Hematopoietic multipotent progenitor cell treated with erythropoietin and hydrocortisone succinate and interleukin-3 and kit ligand, for 6 days (in vitro differentiated cells): Measurements from ENCODE around the gene COL9A2.

Experiments used
- DNase-seq: peaks from one replicate; pipeline ENCODE4 v3.0.0-alpha.2; 2015

COL9A2 gene

GRCh38 chr1:40301541-40302299 is 15.4 kb downstream of the COL9A2 start:
- no peak for DNase-seq

- no peak for DNase-seq
Observed at GRCh38 chr1:40301066-40301465, 16.0 kb downstream of the COL9A2 start.

DNA sequence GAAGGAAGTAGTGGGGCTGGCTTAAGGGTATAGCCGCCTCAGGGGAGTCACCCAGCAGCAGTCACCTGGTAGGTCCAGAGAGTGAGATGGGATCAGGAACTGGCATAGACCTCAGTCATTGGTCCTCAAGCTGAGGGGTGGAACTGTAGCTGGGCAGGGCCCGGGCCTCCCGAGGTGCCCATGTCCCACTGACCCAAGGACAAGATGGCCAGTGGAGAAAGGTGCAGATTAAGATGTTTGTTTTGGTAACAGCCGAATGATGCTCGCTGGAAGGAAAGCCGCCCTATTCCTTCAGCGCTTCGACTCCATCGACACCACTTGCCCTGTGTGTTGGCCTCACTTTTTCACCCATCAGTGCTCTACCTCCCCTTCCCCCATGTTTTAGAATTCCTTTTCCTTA is 16.4 kb downstream of the COL9A2 start:
- DNase-seq, result no peak

DNA sequence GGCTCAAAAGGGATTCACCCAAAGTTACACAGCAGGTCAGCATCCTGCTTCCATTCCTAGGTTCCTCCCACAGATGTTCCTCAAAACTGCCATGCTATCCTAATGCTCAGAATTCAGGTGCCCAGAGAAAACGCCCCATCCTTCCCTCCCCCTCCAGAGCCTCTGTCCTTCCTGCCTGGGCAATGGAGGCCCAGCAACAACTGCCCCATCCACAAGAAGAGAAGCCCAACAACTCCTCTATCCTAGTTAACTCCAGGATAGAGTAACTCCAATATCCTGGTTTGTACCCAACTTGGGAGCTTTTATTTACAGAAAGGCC is 16.9 kb downstream of the COL9A2 start:
- no peak for DNase-seq

GRCh38 chr1:40299366-40300248 is 17.5 kb downstream of the COL9A2 start:
- no peak for DNase-seq

DNA sequence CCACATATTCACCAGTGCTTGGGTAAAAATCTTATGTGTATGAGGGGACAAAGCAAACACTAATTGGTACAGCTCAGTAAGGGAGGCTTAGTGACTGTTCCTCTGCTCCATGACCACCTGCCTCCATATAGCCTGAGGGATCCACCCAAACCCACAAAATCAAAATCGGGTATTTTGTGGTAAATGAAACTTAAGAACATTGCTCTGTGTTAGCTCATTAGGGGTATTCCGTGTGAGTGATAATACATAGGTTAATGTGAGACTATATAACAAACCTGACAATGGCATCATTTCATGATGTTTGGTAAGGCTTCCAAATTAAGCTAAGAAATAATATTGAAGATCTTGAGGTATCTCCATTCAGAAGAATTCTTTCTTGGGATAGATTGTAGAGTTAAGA is 25.8 kb downstream of the COL9A2 start:
- no peak for DNase-seq

- no peak for DNase-seq
Observed at GRCh38 chr1:40281853-40282252, 35.2 kb downstream of the COL9A2 start.

DNA sequence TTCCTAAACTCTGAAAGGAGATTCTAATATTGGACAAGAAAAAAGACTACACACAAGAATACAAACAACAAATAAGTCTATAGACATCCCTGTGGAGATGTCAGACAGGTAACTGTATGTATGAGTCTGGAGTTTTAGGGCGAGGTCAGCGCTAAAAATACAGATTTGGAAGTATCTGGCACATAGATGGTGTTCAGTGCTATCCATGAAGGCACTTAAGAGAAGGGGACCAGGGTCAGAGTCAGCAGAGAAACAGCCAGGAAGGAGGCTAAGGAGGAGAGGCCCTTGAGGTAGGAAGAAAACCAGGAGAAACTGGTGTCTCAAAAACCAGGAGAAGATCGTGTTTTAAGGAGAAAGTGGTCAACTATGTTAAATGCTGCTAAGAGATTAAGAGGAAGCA is 41.0 kb downstream of the COL9A2 start:
- no peak for DNase-seq

DNA sequence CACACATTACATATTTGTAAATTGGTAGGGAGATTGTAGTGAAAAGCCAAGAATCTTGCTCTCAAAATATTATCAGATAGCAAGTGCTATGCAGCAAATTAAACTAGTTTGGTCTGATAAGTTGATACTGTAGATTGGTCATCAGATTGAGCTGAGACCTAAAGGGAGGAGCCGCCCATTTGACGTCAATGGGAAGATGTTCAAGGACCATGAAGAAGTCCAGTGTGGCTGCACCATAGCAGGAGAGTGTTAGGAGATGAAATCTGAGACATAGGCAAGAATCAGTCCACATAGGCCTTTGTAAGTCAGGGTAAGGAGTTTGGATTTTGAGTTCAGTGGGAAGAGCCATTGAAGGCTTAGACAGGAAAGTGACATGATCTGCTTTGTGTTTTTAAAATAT is 42.8 kb downstream of the COL9A2 start:
- no peak for DNase-seq

DNA sequence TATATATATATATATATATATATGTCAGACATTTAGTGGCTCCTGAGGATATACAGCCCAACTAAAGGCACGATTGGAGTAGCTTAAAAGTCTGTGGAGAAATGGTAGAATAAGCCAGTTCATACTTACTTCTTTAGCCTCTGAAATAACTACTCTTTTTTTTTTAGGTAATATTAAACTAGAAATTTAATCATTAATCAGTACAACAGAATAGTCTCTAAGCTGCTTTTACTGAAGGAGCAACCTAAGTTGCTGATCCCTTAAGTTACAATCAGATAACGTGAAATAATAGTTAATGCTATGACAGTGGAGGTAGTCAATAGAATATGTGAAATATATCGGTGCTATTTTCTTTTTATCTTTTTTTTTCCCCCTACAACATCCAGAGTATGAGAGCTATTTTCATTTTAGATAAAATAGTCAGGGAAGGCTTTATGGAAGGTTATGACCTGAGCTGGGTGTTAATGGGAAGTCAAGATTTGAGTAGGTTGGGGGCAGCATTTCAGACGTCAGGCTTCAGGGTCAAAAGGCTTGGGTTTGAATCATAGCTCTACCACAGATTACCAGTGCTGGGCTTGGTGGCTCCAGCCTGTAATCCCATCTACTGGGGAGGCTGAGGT is 43.4 kb downstream of the COL9A2 start:
- DNase-seq, result no peak

DNA sequence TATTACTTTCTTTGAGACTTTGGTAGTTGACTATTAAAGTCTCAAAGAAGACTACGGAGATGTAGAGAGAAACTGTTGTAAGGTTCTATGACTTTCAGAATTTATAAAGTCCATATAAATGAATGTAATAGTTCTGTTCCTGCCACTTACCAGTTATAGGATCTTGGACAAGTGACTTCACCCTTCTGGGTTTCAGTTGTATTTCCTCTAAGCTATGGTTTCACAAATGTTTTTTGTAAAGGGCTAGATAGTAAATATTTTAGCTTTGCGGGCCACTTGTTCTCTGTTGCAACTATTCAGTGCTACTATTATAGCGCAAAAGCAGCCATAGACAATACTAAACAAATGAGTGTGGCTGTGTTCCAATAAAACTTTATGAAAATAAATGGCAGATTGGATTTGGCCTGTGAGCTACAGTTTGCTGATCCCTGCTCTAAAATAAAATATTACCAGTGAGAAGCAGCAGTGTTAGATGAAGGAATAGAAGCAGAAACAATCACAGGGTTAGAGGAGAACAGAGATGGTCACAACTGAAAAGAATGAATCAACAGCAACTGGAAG is 44.4 kb downstream of the COL9A2 start:
- DNase-seq, result no peak

DNA sequence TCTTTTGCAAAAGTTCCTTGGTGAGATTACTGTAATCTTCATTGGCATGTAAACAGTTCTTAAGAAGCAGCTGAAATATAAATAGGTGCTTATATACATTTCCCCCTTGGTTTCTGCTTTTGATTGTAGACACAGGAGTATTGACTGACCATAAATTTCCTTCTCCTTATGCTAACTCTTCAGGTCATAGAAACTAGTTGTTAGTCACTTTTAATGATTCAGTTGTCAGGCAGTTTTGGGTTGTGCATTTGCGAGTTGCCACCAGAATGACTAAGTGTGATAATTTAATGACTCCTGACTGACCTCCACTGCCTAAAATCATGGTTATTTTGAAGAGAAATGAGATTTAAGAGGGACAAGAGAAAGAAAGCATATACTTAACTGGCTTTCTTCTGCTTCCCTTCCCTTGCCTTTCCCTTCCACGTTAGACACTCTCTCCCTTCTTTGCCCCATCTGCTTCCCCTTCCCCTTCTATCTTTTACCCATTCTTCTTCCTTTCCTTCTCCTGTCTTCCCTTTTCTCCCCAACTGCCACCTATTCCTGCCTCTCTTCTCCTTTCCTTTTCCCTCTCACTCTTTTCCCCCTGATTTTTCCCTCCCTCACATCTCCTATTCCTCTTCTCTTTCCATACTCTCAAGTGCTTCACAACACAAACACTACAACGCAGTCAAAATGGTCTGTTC is 46.8 kb downstream of the COL9A2 start:
- no peak for DNase-seq

DNA sequence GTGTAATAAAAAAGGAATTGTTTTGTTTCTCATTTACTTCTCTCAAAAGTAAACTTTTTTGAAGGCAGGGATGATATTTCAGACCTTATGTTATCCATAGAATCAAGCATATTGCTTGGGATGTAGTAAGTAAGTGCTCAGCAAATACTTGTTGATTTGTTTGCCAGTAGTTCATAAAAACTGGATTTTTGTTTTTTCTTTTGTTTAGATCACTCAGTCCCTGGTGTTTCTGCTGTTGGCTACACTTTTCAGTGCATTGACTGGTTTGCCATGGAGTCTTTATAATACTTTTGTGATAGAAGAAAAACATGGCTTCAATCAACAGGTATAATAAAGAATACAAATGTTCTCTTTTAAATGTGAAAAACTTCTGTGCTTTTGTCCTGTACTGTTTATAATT is 48.9 kb downstream of the COL9A2 start:
- DNase-seq, result no peak

DNA sequence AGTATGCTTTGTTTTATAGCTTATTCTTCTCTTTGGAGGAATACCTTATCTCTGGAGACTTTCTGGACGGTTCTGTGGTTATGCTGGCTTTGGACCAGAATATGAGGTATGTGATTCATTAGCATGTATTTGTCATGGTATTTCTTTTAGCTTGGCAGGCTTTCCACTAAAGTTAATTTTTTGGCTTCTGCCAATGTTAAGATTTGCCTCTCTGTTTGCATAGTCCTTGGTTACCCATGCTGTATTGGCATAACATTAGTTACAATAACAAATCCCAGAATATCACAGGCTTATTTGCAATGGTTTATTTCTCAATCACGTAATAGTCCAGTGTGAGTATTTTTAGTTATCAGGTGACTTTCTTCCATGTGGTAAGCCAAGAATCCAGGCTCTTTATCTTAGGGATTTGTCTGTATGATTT is 49.3 kb downstream of the COL9A2 start:
- DNase-seq, result peak; percentile 63

GRCh38 chr1:40266786-40267535 is 50.1 kb downstream of the COL9A2 start:
- no peak for DNase-seq

DNA sequence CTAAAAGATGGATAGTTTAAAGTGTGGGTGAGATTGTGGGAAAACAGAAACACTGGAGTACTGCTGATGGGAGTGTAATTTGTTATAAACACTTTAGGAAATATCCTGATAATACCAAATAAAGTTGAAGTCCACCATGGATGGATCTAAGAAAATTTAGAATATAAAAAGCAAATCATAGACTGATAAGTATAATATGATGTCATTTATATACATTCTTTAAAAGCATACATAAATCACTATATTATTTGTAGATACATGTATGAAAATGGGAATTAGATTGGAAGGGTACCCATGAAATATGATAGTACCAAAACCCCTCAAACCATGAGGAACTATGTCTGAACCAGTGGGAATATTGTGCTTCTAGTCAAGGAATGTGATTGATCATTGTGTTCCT is 51.2 kb downstream of the COL9A2 start:
- DNase-seq, result no peak

DNA sequence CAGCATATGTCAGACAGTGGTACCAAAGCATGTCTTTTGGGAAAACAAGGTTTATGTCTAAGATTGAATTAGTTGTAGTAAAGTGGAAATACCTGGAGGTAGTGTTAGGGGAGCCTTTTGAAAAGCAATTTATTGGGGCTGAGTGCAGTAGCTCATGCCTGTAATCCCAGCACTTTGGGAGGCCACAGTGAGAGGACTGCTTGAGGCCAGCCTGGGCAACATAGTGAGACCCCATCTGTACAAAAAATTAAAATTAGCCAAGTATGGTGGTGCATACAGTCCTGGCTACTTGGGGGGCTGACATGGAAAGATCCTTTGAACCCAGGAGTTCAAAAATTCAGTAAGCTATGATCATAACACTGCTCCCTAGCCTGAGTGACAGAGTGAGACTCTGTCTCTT is 51.8 kb downstream of the COL9A2 start:
- DNase-seq, result no peak

- no peak for DNase-seq
Observed at GRCh38 chr1:40264354-40264781, 52.7 kb downstream of the COL9A2 start.

DNA sequence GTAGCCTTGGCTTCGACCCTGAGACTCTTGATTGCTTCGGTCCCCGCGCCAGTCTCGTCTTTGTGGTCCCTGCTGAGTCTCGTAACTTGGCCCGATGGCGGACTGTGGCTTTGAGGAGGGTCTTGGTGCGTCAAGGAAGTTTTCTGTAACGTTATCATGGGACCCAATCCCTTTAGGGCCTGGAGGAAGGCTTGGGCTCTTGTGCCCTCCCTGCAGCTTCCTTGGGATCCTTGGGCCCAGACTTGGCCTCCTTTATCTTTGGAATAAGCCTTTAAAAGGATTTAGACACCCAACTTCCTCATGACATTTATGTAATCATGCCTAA is 58.7 kb downstream of the COL9A2 start:
- DNase-seq, result peak; percentile 38

DNA sequence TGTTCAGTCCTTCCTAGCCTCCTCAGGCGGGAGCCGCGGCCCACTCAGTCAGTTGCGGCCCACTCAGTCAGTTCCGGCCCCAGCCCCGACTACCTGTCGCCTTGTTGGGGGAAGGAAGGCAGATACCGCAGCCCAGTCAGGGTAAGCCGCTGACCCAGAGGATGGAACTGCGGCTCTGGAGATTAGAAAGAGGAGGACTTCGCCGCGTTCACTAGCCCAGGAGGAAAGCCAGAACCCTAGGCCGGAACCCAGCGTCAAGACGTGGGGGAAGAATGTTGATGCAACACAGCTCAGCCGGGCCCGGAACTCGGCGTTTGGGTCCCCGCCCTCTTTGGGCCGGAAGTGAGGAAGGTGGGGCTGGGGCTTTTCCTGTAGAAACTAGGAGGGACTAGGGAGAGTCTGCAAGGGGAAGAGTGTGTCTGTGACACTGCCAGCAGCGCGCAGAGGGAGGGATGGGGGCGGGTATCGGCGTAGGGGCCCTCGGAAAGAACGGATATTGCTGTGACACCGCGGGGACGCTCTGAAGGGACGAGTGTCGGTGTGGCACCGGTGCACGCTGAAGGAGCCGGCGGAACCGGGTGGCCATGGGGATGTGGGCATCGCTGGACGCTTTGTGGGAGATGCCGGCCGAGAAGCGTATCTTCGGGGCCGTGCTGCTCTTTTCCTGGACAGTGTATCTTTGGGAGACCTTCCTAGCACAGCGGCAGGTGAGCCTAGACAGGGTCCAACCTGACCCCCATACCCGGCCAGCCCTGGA is 59.2 kb downstream of the COL9A2 start, which contains the start of gene ZMPSTE24:
Gene ZMPSTE24 (plus strand): TSS at position 549 of the 757 bp plus-strand sequence. CDS start 36 bp downstream, at position 585.
- peak; percentile 98 for DNase-seq

DNA sequence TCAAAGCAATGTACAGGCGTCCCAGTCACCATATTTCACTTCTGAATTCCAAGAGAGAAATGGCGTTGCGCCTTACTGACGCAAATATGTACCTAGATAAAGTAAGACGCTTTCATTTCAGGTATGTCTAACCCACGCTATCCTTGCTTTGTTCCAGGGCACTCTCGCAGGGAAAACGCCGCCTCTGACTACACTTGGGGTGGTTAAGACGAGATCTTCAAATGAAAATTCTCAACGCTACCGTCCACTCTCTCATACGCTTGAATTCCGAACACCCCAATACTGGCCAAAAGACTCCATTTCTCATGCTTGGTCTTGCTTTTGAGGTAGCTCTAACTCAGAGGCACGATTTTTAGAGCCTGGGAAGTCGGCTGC is 59.8 kb downstream of the COL9A2 start:
- peak; percentile 60 for DNase-seq
